Muscle of leg (tissue), 11 donors: ENCODE data around the gene PES1. TPM values are rescaled to one million over a fixed set of nuclear protein-coding genes. Genes with fewer than 3 reads are reported as not detected.
"Not testable (repeated sequence)": the region's sequence is repeated elsewhere in the genome, so short reads cannot be mapped to it uniquely, and the experiment has no call there.

ENCODE experiments used
- DNase-seq: peaks from one replicate; pipeline ENCODE4 v3.0.0; 2013
- H3K27ac ChIP-seq: one replicate; pipeline ENCODE4 v1.5.1; 2013; ENCODE audit warnings: mild to moderate bottlenecking, low read length, control low read depth
- H3K27me3 ChIP-seq: one replicate; pipeline ENCODE4 v1.6.1; 2013; ENCODE audit warnings: low read length; ENCODE audit not compliant: control insufficient read depth, insufficient read depth
- H3K36me3 ChIP-seq: one replicate; pipeline ENCODE4 v1.6.1; 2013; ENCODE audit warnings: low read length; ENCODE audit not compliant: control insufficient read depth, insufficient read depth
- H3K4me1 ChIP-seq: one replicate; pipeline ENCODE4 v1.6.1; 2013; ENCODE audit warnings: low read length; ENCODE audit not compliant: control insufficient read depth, insufficient read depth
- H3K4me3 ChIP-seq: one replicate; pipeline ENCODE4 v1.5.1; 2013; ENCODE audit warnings: low read length, control low read depth
- H3K9me3 ChIP-seq: replicated peaks from 2 replicates; pipeline ENCODE4 v1.6.1; 2013; ENCODE audit warnings: low read depth, low read length; ENCODE audit not compliant: control insufficient read depth
- WGBS: methylation state at CpG from one replicate; pipeline ENCODE4 v1.1.5; 2013; ENCODE audit warnings: missing lambda C conversion rate; ENCODE audit not compliant: insufficient coverage; 5-methylcytosine and 5-hydroxymethylcytosine counted together
- polyA plus RNA-seq, 8 donors: library from polyadenylated mRNA; unstranded; fragments of 120-200 nt; gene quantifications; one replicate each; pipeline versions ENCODE4 v1.2.1 to v1.2.3, GENCODE V29; 2013; ENCODE audit warnings: inconsistent platforms in 1 of 8, low replicate concordance in 1 of 8; ENCODE audit not compliant: insufficient read length in 8 of 8, insufficient read depth in 1 of 8
- total RNA-seq: library from RNA; stranded (reverse); fragments of 120-200 nt; gene quantifications from one replicate; pipeline ENCODE4 v1.2.4, GENCODE V29; 2013

The PES1 gene
- total and polyA plus RNA-seq, 9 donors, result 44.8 to 63.2 (median 51.5) TPM

GRCh38 chr22:30557243-30557642 lies 34.5 kb downstream of the PES1 start:
- no peak for DNase-seq
- Histone ChIP-seq H3K9me3 (no peaks in the 10 kb centered on the region), H3K4me1 (no peaks in the 10 kb centered on the region), H3K4me3 (no peak overlapping the region), H3K36me3 (peaks cover 3% of the 10 kb centered on the region), H3K27ac (no peak overlapping the region), H3K27me3 (no peaks in the 10 kb centered on the region)
- 56% methylated on average over 7 of the region's 8 CpGs for WGBS

GRCh38 chr22:30556388-30556787 lies 35.3 kb downstream of the PES1 start:
- H3K27me3 ChIP-seq, result no peaks in the 10 kb centered on the region
- WGBS, result 38% methylated on average over 2 of the region's 6 CpGs

GRCh38 chr22:30555282-30556210 lies 36.2 kb downstream of the PES1 start:
- no peaks in the 10 kb centered on the region for H3K4me1 ChIP-seq
- H3K27me3 ChIP-seq, result no peaks in the 10 kb centered on the region
- no peak overlapping the region for H3K27ac ChIP-seq
- peaks cover 3% of the 10 kb centered on the region for H3K36me3 ChIP-seq
- 92% methylated on average over 72 of the region's 73 CpGs for WGBS
- no peaks in the 10 kb centered on the region for H3K9me3 ChIP-seq
- no peak overlapping the region for H3K4me3 ChIP-seq
- no peak for DNase-seq

More at GRCh38 chr22:30556388-30556787, 35.3 kb downstream of the PES1 start:
- no peak for DNase-seq
- no peaks in the 10 kb centered on the region for H3K4me1 ChIP-seq
- H3K9me3 ChIP-seq, result no peaks in the 10 kb centered on the region
- H3K27ac ChIP-seq, result no peak overlapping the region
- no peak overlapping the region for H3K4me3 ChIP-seq
- peaks cover 3% of the 10 kb centered on the region for H3K36me3 ChIP-seq

GRCh38 chr22:30553971-30554370 lies 37.7 kb downstream of the PES1 start:
- no CpG with 5 or more reads among the region's 7 CpGs for WGBS
- Histone ChIP-seq H3K4me1 (no peaks in the 10 kb centered on the region), H3K36me3 (peaks cover 3% of the 10 kb centered on the region), H3K27ac (no peak overlapping the region), H3K27me3 (no peaks in the 10 kb centered on the region), H3K9me3 (no peaks in the 10 kb centered on the region), H3K4me3 (no peak overlapping the region)
- DNase-seq, result no peak

GRCh38 chr22:30552719-30553118 lies 39.0 kb downstream of the PES1 start:
- Histone ChIP-seq H3K9me3 (no peaks in the 10 kb centered on the region), H3K36me3 (peaks cover 3% of the 10 kb centered on the region), H3K27me3 (no peaks in the 10 kb centered on the region), H3K27ac (no peak overlapping the region), H3K4me3 (no peak overlapping the region), H3K4me1 (no peaks in the 10 kb centered on the region)
- no peak for DNase-seq
- no CpG with 5 or more reads among the region's 1 CpG for WGBS

GRCh38 chr22:30551813-30552212 lies 39.9 kb downstream of the PES1 start:
- not testable (repeated sequence) for H3K4me3 ChIP-seq, H3K27me3 ChIP-seq, H3K4me1 ChIP-seq, H3K9me3 ChIP-seq, H3K36me3 ChIP-seq, H3K27ac ChIP-seq, DNase-seq
- WGBS, result no CpG with 5 or more reads among the region's 3 CpGs

- H3K4me3 ChIP-seq, result no peak overlapping the region
- no peak for DNase-seq
- peaks cover 4% of the 10 kb centered on the region for H3K4me1 ChIP-seq
- peaks cover 15% of the 10 kb centered on the region for H3K27me3 ChIP-seq
- H3K27ac ChIP-seq, result no peak overlapping the region
- WGBS, result 57% methylated on average over 4 of the region's 4 CpGs
- H3K9me3 ChIP-seq, result no peaks in the 10 kb centered on the region
- no peaks in the 10 kb centered on the region for H3K36me3 ChIP-seq
These were observed 44.5 kb downstream of the PES1 start for GRCh38 chr22:30547188-30547587.

- Histone ChIP-seq H3K4me3 (no peak within 1 kb of the TSS), H3K4me1 (peaks cover 8% of the 10 kb centered on the region), H3K36me3 (no peaks in the 10 kb centered on the region), H3K27me3 (peaks cover 21% of the 10 kb centered on the region), H3K9me3 (no peaks in the 10 kb centered on the region), H3K27ac (no peak within 1 kb of the TSS)
- WGBS, result 49% methylated on average over 7 of the region's 7 CpGs
- DNase-seq, result no peak
These were observed 45.1 kb downstream of the PES1 start, which contains the start of gene SEC14L6 for GRCh38 chr22:30546616-30547015. SEC14L6 (minus strand) TSS chr22:30546741; CDS start chr22:30546682, 59 bp downstream.

GRCh38 chr22:30542811-30543188 lies 48.9 kb downstream of the PES1 start:
- no peak overlapping the region for H3K27ac ChIP-seq
- H3K4me3 ChIP-seq, result no peak overlapping the region

GRCh38 chr22:30541961-30542810 lies 49.5 kb downstream of the PES1 start:
- peak; percentile 18 for DNase-seq
- under 1% methylated on average over 57 of the region's 64 CpGs for WGBS
- Histone ChIP-seq H3K36me3 (no peaks in the 10 kb centered on the region), H3K27ac (no peak overlapping the region), H3K9me3 (no peaks in the 10 kb centered on the region), H3K4me1 (peaks cover 8% of the 10 kb centered on the region), H3K4me3 (peak overlapping the region; percentile 32), H3K27me3 (peaks cover 25% of the 10 kb centered on the region)

More at GRCh38 chr22:30542811-30543188, 48.9 kb downstream of the PES1 start:
- Histone ChIP-seq H3K27me3 (peaks cover 25% of the 10 kb centered on the region), H3K36me3 (no peaks in the 10 kb centered on the region), H3K9me3 (no peaks in the 10 kb centered on the region), H3K4me1 (peaks cover 8% of the 10 kb centered on the region)
- no peak for DNase-seq
- 69% methylated on average over 12 of the region's 12 CpGs for WGBS
